ENCODE data around the gene CEMIP.
A peak's percentile ranks its signal among the peaks of the same experiment; 100 is the strongest.
"Not testable (repeated sequence)": the region's sequence is repeated elsewhere in the genome, so short reads cannot be mapped to it uniquely, and the experiment has no call there.

The CEMIP gene

GRCh38 chr15:80953953-80954778 lies 175.0 kb downstream of the CEMIP start:
- DNase-seq (ENCODE audit: low read depth), result no peak

- DNase-seq (ENCODE audit: low read depth), result peak; percentile 77
These were observed 176.6 kb downstream of the CEMIP start for GRCh38 chr15:80955571-80956452.

GRCh38 chr15:80957556-80957955 lies 178.4 kb downstream of the CEMIP start:
- DNase-seq (ENCODE audit: low read depth), result no peak

- DNase-seq (ENCODE audit: low read depth), result no peak
These were observed 178.8 kb downstream of the CEMIP start for GRCh38 chr15:80957976-80958375.

GRCh38 chr15:80958818-80959495 lies 179.8 kb downstream of the CEMIP start:
- DNase-seq (ENCODE audit: low read depth), result no peak

GRCh38 chr15:80965454-80965853 lies 186.3 kb downstream of the CEMIP start:
- not testable (repeated sequence) for DNase-seq (ENCODE audit: low read depth)

- DNase-seq (ENCODE audit: low read depth), result no peak
These were observed 187.4 kb downstream of the CEMIP start for GRCh38 chr15:80966431-80967197.

GRCh38 chr15:80967451-80967850 lies 188.3 kb downstream of the CEMIP start:
- DNase-seq (ENCODE audit: low read depth), result no peak

GRCh38 chr15:80967991-80968510 lies 188.9 kb downstream of the CEMIP start:
- no peak for DNase-seq (ENCODE audit: low read depth)

GRCh38 chr15:80969316-80969715 lies 190.1 kb downstream of the CEMIP start:
- DNase-seq (ENCODE audit: low read depth), result no peak

GRCh38 chr15:80970018-80970657 lies 191.0 kb downstream of the CEMIP start:
- DNase-seq (ENCODE audit: low read depth), result peak; percentile 39

GRCh38 chr15:80970658-80971057 lies 191.5 kb downstream of the CEMIP start:
- DNase-seq (ENCODE audit: low read depth), result no peak

- DNase-seq (ENCODE audit: low read depth), result no peak
These were observed 192.0 kb downstream of the CEMIP start for GRCh38 chr15:80971143-80971542.

- DNase-seq (ENCODE audit: low read depth), result no peak
These were observed 193.1 kb downstream of the CEMIP start for GRCh38 chr15:80972276-80972675.

- no peak for DNase-seq (ENCODE audit: low read depth)
These were observed 195.7 kb downstream of the CEMIP start for GRCh38 chr15:80974914-80975313.

GRCh38 chr15:80976851-80977250 lies 197.7 kb downstream of the CEMIP start:
- DNase-seq (ENCODE audit: low read depth), result no peak

- no peak for DNase-seq (ENCODE audit: low read depth)
These were observed 198.5 kb downstream of the CEMIP start for GRCh38 chr15:80977627-80978036.

- DNase-seq (ENCODE audit: low read depth), result no peak
These were observed 199.6 kb downstream of the CEMIP start for GRCh38 chr15:80978685-80979329.

- DNase-seq (ENCODE audit: low read depth), result no peak
These were observed 200.5 kb downstream of the CEMIP start for GRCh38 chr15:80979538-80980200.

GRCh38 chr15:80982205-80982604 lies 203.0 kb downstream of the CEMIP start:
- no peak for DNase-seq (ENCODE audit: low read depth)
